ENCODE measurements around the gene PFKL. TPM values are rescaled to one million over a fixed set of nuclear protein-coding genes. Genes with fewer than 3 reads are reported as not detected.

The PFKL gene
- total and polyA plus RNA-seq, 2 donors (not counting 1 experiment from before 2014, with no cell fraction given): 54.8 to 125 TPM

DNA sequence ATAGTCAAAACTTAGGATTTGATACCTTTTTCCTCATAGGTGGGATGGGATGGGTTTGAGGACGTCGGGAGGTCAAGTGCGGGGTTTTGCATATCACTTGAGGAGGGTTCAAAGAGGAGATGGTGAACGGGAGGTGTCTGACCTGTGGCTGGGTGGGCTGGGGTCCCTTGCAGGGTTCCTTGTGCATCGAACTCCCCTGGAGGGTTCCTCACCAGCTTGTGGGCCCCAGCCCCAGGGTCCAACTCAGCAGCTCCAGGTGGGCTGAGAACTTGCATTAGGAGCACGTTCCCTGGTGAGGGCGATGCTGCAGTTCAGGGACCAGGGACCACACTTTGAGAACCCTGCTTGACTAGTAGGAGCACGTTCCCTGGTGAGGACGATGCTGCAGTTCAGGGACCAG lies 76.8 kb downstream of the PFKL start:
- no peaks in the 10 kb centered on the region for H3K4me1 ChIP-seq (ENCODE audit: control insufficient read depth, extremely low read depth, insufficient read depth, low read length)
- H3K9ac ChIP-seq (ENCODE audit: insufficient read depth, low read length): no peak overlapping the region
- no peaks in the 10 kb centered on the region for H3K9me3 ChIP-seq (ENCODE audit: control insufficient read depth, insufficient read depth, low read depth, low read length)
- no peak for DNase-seq (ENCODE audit: low read depth in 2 of 2)
- H3K27ac ChIP-seq (ENCODE audit: insufficient read depth, low read length): no peak overlapping the region
- no peaks in the 10 kb centered on the region for H3K27me3 ChIP-seq (ENCODE audit: control insufficient read depth, insufficient read depth, low read length)
- H2AFZ ChIP-seq (ENCODE audit: low read length): no peak overlapping the region
- H3K4me2 ChIP-seq (ENCODE audit: extremely low read depth, insufficient read depth, low read length): no peak overlapping the region
- no peaks in the 10 kb centered on the region for H3K36me3 ChIP-seq (ENCODE audit: control insufficient read depth, insufficient read depth, low read length)
- no peaks in the 10 kb centered on the region for H3K79me2 ChIP-seq (ENCODE audit: control insufficient read depth, insufficient read depth, low read length)
- no peaks in the 10 kb centered on the region for H4K20me1 ChIP-seq (ENCODE audit: control insufficient read depth, extremely low read depth, insufficient read depth, low read length)
- TF ChIP-seq CTCF (conservative IDR thresholded peaks at IDR 0.05 in 1 of 2, IDR thresholded peaks at IDR 0.05 in 1 of 2; ENCODE audit: low read depth in 1 of 2, low read length in 2 of 2): no peak
- no peak for TF ChIP-seq EZH2 (IDR thresholded peaks at IDR 0.05; ENCODE audit: low read length, missing control alignments)
- no peak overlapping the region for H3K4me3 ChIP-seq (replicated peaks in 1 of 4; ENCODE audit: control extremely low read depth in 1 of 4, insufficient read depth in 1 of 4, low read depth in 3 of 4, low read length in 4 of 4)

Other genes starting within 250 kb of the PFKL start
- 3.8 and 37.0 TPM in 2 replicates for gene PWP2, start 192.7 kb upstream of the PFKL start, total RNA-seq
- gene PWP2, start 192.7 kb upstream of the PFKL start, polyA plus RNA-seq: 1.9 and 5.1 TPM in 2 replicates
- gene GATD3, start 166.4 kb upstream of the PFKL start, total RNA-seq: 20.8 and 38.5 TPM in 2 replicates
- 11.3 and 18.9 TPM in 2 replicates for gene GATD3, start 166.4 kb upstream of the PFKL start, polyA plus RNA-seq
- gene ICOSLG, start 59.1 kb upstream of the PFKL start, total RNA-seq: under 0.01 TPM in 2 replicates
- gene ICOSLG, start 59.1 kb upstream of the PFKL start, polyA plus RNA-seq: 0.05 TPM in 1 of 2 replicates, not detected in the other
- gene DNMT3L, start 38.2 kb upstream of the PFKL start, total RNA-seq: not detected in 2 replicates
- not detected in 2 replicates for gene DNMT3L, start 38.2 kb upstream of the PFKL start, polyA plus RNA-seq
- gene AIRE, start 14.2 kb upstream of the PFKL start, total RNA-seq: not detected in 2 replicates
- not detected in 2 replicates for gene AIRE, start 14.2 kb upstream of the PFKL start, polyA plus RNA-seq
- gene CFAP410, start 39.3 kb downstream of the PFKL start, total RNA-seq: 6.9 and 7.1 TPM in 2 replicates
- gene CFAP410, start 39.3 kb downstream of the PFKL start, polyA plus RNA-seq: 2.3 and 4.9 TPM in 2 replicates
- not detected in 2 replicates for gene TRPM2, start 53.6 kb downstream of the PFKL start, total RNA-seq
- not detected in 2 replicates for gene TRPM2, start 53.6 kb downstream of the PFKL start, polyA plus RNA-seq
- gene LRRC3, start 155.5 kb downstream of the PFKL start, total RNA-seq: 0.26 and 0.50 TPM in 2 replicates
- gene LRRC3, start 155.5 kb downstream of the PFKL start, polyA plus RNA-seq: 0.43 and 0.52 TPM in 2 replicates
- gene KRTAP10-1, start 240.1 kb downstream of the PFKL start, total RNA-seq: not detected in 2 replicates
- not detected in 2 replicates for gene KRTAP10-1, start 240.1 kb downstream of the PFKL start, polyA plus RNA-seq